Smooth muscle cell (in vitro differentiated cells): Measurements from ENCODE around the gene CD55. TPM values are rescaled to one million over a fixed set of nuclear protein-coding genes. Genes with fewer than 3 reads are reported as not detected.

Source experiments
- DNase-seq: peaks from one replicate; lab custom pipeline; 2025; ENCODE audit not compliant: unreplicated experiment; lab: John Stamatoyannopoulos, UW
- H2AFZ ChIP-seq: fragments of 200-600 bp; sonication (generic); 2 replicates; pipeline ENCODE4 v1.6.0; 2016; ENCODE audit warnings: antibody characterized with exemption, low read depth, mild to moderate bottlenecking
- H3F3A ChIP-seq: fragments of 200-600 bp; sonication (generic); 2 replicates; pipeline ENCODE4 v1.6.0; 2017; ENCODE audit warnings: antibody characterized with exemption, low read depth
- H3K27ac ChIP-seq: fragments of 200-600 bp; sonication (generic); 2 replicates; pipeline ENCODE4 v1.5.1; 2016; ENCODE audit warnings: low read depth, mild to moderate bottlenecking
- H3K27me3 ChIP-seq: fragments of 200-600 bp; sonication (generic); 2 replicates; pipeline ENCODE4 v1.6.1; 2016; ENCODE audit warnings: low read depth, mild to moderate bottlenecking
- H3K36me3 ChIP-seq: fragments of 200-600 bp; sonication (generic); 2 replicates; pipeline ENCODE4 v1.5.1; 2016; ENCODE audit warnings: low read depth
- H3K4me1 ChIP-seq: fragments of 200-600 bp; sonication (generic); 2 replicates; pipeline ENCODE4 v1.5.1; 2016; ENCODE audit warnings: low read depth
- H3K4me2 ChIP-seq: fragments of 200-600 bp; sonication (generic); 2 replicates; pipeline ENCODE4 v1.6.0; 2016; ENCODE audit warnings: mild to moderate bottlenecking
- H3K4me3 ChIP-seq: fragments of 200-600 bp; sonication (generic); 2 replicates; pipeline ENCODE4 v1.5.1; 2016; ENCODE audit warnings: mild to moderate bottlenecking
- H3K79me2 ChIP-seq: fragments of 200-600 bp; sonication (generic); 2 replicates; pipeline ENCODE4 v1.6.0; 2016; ENCODE audit warnings: low read depth, mild to moderate bottlenecking
- H3K9ac ChIP-seq: fragments of 200-600 bp; sonication (generic); 2 replicates; pipeline ENCODE4 v1.6.0; 2016; ENCODE audit warnings: low read depth
- H3K9me3 ChIP-seq: fragments of 200-600 bp; sonication (generic); replicated peaks from 2 replicates; pipeline ENCODE4 v1.5.1; 2016; ENCODE audit warnings: low read depth
- H4K20me1 ChIP-seq: fragments of 200-600 bp; sonication (generic); 2 replicates; pipeline ENCODE4 v1.6.0; 2016; ENCODE audit warnings: low read depth
- CTCF ChIP-seq: fragments of 200-600 bp; sonication (generic); IDR thresholded peaks from 2 replicates; pipeline ENCODE4 v1.5.1; 2017; ENCODE audit warnings: borderline replicate concordance, mild to moderate bottlenecking, antibody characterized with exemption; ENCODE audit not compliant: insufficient read depth, poor library complexity, severe bottlenecking
- WGBS: methylation state at CpG from one replicate; pipeline ENCODE4 v1.1.7; 2016; ENCODE audit warnings: low lambda C conversion rate; 5-methylcytosine and 5-hydroxymethylcytosine counted together
- polyA plus RNA-seq: library from polyadenylated mRNA; unstranded; fragments of >200 nt; fragmentation: Nextera tagmentation; extraction: Ambion mirVana; gene quantifications from 2 replicates; pipeline ENCODE4 v1.2.1, GENCODE V29; 2016
- total RNA-seq: library from RNA; depleted of rRNA; stranded (reverse); fragments of >200 nt; gene quantifications from 2 replicates; pipeline ENCODE4 v1.2.3, GENCODE V29; 2014

Gene CD55
- total and polyA plus RNA-seq, 2 experiments from 2014 or later, result 23.9 to 46.5 TPM

GRCh38 chr1:207306023-207306422 is 15.5 kb upstream of the CD55 start:
- no peak for TF ChIP-seq CTCF
- no peaks in the 10 kb centered on the region for H4K20me1 ChIP-seq
- no peak overlapping the region for H2AFZ ChIP-seq
- peaks cover 11% of the 10 kb centered on the region for H3K4me1 ChIP-seq
- H3K79me2 ChIP-seq, result no peaks in the 10 kb centered on the region
- H3K36me3 ChIP-seq, result no peaks in the 10 kb centered on the region
- peaks cover 5% of the 10 kb centered on the region for H3F3A ChIP-seq
- 97% methylated on average over 1 of the region's 1 CpG for WGBS
- no peak overlapping the region for H3K4me3 ChIP-seq
- no peaks in the 10 kb centered on the region for H3K27me3 ChIP-seq
- H3K9me3 ChIP-seq, result no peaks in the 10 kb centered on the region
- H3K4me2 ChIP-seq, result no peak overlapping the region
- no peak for DNase-seq
- H3K27ac ChIP-seq, result no peak overlapping the region
- H3K9ac ChIP-seq, result no peak overlapping the region

- Histone ChIP-seq H3F3A (peaks cover 5% of the 10 kb centered on the region), H3K4me2 (no peak overlapping the region), H4K20me1 (no peaks in the 10 kb centered on the region), H3K9me3 (no peaks in the 10 kb centered on the region), H2AFZ (no peak overlapping the region), H3K4me3 (no peak overlapping the region), H3K27me3 (no peaks in the 10 kb centered on the region), H3K4me1 (peaks cover 11% of the 10 kb centered on the region), H3K9ac (no peak overlapping the region), H3K27ac (no peak overlapping the region), H3K79me2 (no peaks in the 10 kb centered on the region), H3K36me3 (no peaks in the 10 kb centered on the region)
- WGBS, result 71% methylated on average over 5 of the region's 5 CpGs
- no peak for TF ChIP-seq CTCF
- no peak for DNase-seq
Measured at GRCh38 chr1:207306603-207307002, 14.9 kb upstream of the CD55 start.

GRCh38 chr1:207308451-207309190 is 12.9 kb upstream of the CD55 start:
- H3K27me3 ChIP-seq, result no peaks in the 10 kb centered on the region
- H3K79me2 ChIP-seq, result no peaks in the 10 kb centered on the region
- peaks cover 7% of the 10 kb centered on the region for H3F3A ChIP-seq
- no peaks in the 10 kb centered on the region for H3K36me3 ChIP-seq
- no peak for TF ChIP-seq CTCF
- H2AFZ ChIP-seq, result no peak overlapping the region
- H3K9me3 ChIP-seq, result no peaks in the 10 kb centered on the region
- 94% methylated on average over 2 of the region's 2 CpGs for WGBS
- H3K9ac ChIP-seq, result no peak overlapping the region
- H4K20me1 ChIP-seq, result no peaks in the 10 kb centered on the region
- no peak for DNase-seq
- no peak overlapping the region for H3K4me3 ChIP-seq
- peaks cover 11% of the 10 kb centered on the region for H3K4me1 ChIP-seq
- H3K4me2 ChIP-seq, result peak overlapping the region; percentile 75
- H3K27ac ChIP-seq, result peak overlapping the region; percentile 76

- Histone ChIP-seq H3K9ac (no peak overlapping the region), H3K79me2 (no peaks in the 10 kb centered on the region), H3K4me2 (peak overlapping the region; percentile 75), H3K9me3 (no peaks in the 10 kb centered on the region), H3F3A (peaks cover 7% of the 10 kb centered on the region), H3K4me1 (peaks cover 11% of the 10 kb centered on the region), H2AFZ (peak overlapping the region; percentile 51), H3K36me3 (no peaks in the 10 kb centered on the region), H3K27ac (peak overlapping the region; percentile 76), H3K27me3 (no peaks in the 10 kb centered on the region), H4K20me1 (no peaks in the 10 kb centered on the region), H3K4me3 (no peak overlapping the region)
- no peak for TF ChIP-seq CTCF
- WGBS, result 6% methylated on average over 4 of the region's 4 CpGs
- no peak for DNase-seq
Measured at GRCh38 chr1:207309745-207310273, 11.7 kb upstream of the CD55 start.
